Amniotic epithelial cell (primary cell): Measurements from ENCODE around the gene GPR37L1.
"Not testable (repeated sequence)": the region's sequence is repeated elsewhere in the genome, so short reads cannot be mapped to it uniquely, and the experiment has no call there.

Source experiments
- DNase-seq: peaks from one replicate; pipeline ENCODE4 v3.0.0-alpha.2; 2010; ENCODE audit warnings: low read depth

The GPR37L1 gene

DNA sequence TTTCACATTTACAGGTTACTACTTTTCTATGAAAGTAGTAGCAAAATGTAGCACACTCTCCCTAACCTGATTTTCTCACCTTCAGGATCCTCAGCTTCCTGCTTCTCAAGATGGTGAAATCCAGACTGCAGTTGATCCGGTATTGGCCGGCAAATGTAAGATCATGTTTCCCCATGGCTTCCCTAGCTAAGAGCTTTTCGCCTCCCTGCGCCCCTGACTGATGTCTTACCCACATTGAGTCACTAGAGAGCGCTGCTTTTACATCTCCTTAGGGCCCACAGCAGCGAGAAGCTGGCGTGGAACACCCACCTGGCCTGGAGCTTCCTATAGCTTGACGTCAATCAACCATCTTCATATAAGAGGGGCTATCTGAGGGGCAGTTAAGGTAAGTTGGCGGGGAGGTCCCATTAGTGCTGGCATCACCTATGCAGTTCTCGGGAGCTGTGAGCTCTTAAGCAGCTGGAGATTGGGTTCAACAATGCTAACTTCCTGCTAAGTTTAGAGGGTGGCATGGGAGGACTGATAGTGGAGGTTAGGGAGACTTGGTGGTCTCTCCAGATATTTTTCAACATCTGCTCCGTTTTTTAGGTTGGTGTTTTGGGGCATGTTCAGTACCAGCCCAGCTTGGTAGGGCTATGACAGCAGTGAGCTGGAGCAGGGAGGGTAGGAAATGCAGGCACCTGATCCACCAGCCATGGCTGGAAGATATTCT is 32.2 kb downstream of the GPR37L1 start:
- peak; percentile 86 for DNase-seq

DNA sequence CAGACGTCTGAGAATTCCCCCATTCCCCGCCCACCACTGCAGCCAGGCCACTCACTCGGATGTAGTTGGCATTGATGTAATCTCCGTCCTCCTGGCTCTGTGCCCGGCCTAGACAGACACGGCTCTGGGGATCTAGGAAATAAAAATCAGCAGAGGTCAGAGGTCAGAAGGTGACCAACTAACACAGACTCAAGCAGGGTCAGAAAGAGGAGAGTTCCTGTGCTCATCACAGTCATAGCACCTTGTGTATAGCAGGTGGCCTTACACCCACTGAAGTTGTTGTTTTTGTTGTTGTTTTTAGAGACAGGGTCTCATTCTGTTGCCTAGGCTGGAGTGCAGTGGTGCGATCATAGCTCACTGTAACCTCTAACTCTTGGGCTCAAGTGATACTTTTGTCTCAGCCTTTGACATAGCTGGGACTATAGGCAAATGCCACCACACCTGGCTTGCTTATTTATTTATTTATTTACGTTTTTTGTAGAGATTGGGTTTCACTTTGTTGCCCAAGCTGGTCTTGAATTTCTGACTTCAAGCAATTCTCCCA is 32.8 kb downstream of the GPR37L1 start:
- DNase-seq = peak; percentile 64

DNA sequence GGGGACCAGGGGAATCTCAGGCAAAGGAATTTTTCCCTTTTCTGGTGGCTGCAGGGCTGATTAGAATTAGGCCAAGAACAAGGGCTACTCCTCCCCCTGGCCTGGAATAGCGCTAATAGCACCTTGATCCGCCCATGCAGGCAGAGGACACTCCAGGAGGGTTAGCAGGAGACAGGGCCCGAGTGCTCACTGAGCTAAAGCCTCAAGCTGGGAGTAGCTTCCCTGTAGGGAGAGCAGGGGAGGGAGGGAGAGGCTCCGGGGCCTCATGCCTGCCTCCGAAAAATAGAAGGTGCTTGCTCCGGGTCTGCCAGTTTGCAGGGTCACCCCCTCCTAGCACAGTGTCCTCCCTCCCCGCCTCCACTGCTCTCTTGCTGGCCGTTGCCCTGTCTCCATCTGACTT is 33.9 kb downstream of the GPR37L1 start:
- DNase-seq = no peak

DNA sequence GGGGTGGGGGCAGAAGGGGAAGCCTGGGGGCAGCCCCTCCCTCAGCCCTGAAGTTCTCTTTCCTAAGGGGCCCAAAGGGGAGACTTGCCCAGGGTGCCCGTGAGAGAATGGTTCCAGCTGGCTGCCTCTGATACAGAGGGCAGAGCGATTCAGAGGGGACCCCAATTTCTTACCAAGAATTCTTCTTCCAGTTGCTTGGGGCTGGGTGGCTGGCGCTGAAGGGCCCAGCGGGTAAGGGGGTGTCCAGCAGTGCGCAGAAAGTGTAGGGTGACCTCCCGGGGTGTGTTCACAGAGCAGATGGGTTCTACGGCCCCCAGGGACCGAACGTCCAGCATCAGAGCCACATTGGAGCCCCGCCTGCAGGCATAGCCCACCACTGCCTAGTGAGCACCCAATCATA is 35.2 kb downstream of the GPR37L1 start:
- no peak for DNase-seq

DNA sequence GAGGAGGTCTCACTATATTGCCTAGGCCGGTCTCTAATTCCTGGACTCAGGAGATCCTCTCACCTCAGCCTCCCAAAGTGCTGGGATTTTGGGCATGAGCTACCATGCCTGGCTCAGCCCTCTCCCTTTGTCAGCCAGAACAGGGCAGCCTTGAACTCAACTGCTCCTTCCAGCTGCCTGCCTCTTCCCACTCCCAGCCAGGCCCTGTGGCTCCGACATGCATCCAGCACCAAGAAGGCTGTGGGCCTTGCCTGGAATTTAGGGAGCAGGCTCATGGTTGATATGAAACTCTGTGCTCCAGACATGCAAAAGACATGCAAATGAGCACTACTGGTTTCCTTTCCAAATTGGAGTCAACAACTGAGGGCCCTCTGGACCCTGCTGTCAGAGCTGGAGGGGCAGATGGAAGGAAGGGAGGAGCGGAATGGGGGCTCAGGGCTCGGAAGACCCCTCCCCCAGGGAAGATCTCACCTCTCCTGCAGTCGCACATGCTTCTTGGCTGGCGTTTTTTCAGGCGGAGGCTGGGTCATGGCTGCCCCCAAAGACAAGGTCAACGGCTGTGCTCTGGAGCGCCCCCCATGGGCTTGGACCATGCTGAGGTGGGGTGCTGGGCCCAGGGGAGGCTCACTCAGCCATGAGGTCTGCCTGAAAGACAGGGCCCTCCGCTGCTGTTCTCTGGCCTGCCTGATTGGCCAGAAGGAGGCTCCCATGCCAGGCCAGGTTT is 36.3 kb downstream of the GPR37L1 start:
- DNase-seq = no peak

DNA sequence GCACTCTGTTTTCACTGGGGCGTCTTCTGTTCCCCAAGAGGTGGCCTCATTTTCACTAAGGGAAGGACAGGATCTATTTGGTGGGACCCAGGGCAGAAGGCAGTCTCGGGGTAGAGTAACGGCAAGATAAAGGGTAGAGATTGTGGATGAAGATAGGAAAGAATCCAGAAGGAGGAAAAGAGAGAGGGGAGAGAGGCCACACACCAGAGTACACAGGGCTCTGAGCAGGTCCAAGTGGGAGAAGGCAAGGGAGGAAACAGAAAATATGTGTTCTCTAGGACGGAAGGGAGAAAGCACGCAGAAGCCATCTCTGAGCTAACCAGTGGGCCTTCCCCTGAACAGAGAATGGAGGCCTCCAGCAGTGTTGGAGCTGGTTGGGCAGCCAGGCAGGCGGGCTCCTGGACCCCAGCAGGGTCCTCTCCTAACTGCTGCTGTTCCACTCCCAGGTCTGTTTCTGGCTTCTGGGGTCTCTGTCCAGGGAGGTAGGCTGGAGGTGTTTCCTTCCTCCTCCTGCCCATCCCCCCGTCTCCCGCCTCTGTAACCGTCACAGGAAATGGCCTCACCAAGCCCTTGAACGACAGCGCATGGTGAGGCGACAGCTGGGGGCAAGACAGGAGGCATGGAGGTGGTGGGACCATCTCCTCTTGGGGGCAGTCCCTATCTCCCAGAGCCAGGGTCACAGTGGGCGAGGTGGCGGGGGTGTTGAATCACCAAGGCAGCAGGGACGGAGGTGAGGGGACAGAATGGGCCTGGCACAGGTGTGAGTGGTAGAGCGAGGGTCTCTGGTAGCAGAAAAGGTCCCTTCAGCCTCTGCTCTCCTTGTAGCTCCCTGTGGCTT is 37.0 kb downstream of the GPR37L1 start:
- no peak for DNase-seq

DNA sequence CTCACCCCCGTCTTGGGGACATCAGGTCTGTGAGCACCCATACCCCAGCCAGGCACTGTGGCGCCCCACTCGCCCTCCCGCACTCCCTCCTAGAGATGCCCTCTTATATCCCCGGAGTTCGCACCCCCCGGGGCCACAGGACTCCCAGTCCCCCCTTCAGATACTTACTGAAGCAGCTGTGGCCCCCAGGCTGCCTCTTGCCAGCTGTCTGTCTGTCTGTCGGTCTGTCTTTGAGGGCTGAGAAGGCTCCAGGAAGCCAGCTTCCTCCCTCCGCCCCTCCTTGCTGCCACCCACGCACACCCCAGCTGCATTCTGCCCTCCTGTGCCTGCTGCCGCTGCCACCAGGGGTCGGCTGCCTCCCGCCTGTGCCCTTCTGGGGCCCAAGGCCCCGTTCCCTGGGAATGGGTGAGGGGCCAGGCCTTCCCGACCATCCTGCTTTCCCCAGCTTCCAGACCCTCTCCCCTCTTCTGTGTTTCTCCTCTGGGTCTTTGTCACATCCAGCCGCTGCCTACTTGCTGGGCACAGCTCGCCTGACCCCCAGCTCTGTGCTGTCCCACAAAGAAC is 37.7 kb downstream of the GPR37L1 start, which contains the start of gene PTPN7:
TSS of gene PTPN7 (minus strand) at position 226 of the 564 bp plus-strand sequence. CDS start 1,200 bp downstream, outside the sequence.
- no peak for DNase-seq

DNA sequence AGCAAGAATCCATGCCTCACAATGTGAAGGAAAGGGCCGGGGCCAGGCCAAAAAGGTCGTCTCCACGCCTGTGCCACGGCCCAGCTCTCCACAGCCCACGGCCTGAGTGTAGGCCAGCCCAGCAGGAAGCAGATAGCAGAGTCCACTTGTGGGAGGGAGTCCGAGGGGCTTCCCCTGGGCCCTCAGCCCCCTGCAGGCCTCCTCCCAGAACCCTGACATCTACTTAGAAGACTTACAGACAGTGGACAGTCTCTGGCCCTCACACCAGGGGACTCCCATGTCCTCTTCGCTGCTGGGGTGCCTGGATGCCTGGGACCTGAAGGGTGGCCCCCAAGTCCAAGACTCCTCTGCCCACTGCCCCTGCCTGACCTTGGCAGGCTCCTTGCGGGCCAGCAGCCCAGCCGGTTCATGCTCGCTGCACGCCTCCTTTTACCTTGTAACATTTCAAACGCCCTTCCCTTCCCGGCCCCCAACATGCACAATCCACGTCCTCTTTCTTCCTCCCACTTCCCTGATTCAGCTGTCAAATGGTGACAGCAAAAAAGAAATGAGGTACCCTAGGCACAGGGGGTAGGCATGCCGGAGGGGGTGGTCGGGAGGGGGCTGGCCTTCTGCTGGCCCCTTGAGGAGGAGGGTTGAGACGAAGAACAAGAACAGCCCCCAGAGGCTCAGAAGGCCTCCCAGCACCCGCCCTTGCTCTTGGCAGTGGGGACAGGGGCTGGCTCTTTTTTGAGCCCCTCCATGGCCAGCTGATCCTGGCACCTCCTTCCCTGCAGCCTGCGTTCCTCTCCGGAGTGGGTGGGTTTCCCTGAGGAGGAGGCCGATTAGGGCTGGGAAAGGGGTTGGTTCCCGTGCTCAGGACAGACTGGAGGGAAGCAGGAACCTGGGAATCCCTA is 38.7 kb downstream of the GPR37L1 start:
- DNase-seq = no peak

DNA sequence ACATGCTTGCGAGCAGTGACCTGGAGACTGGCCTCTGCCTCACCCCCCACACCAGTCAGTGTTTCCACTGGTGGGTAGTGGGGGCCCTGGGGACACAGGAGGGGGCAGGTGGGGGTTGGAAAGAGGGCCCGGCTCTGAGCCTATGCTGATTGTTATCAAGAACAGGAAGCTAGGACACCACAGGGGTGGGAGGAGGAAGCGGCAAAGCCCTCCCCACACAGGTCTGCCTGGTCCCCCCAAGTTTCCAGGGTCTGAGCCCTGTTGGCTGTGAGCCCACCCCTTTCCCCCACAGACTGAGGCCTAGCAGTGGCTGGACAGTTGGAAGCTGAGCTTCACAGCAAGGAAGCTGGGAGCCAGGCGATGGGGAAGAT is 39.3 kb downstream of the GPR37L1 start:
- DNase-seq = no peak

DNA sequence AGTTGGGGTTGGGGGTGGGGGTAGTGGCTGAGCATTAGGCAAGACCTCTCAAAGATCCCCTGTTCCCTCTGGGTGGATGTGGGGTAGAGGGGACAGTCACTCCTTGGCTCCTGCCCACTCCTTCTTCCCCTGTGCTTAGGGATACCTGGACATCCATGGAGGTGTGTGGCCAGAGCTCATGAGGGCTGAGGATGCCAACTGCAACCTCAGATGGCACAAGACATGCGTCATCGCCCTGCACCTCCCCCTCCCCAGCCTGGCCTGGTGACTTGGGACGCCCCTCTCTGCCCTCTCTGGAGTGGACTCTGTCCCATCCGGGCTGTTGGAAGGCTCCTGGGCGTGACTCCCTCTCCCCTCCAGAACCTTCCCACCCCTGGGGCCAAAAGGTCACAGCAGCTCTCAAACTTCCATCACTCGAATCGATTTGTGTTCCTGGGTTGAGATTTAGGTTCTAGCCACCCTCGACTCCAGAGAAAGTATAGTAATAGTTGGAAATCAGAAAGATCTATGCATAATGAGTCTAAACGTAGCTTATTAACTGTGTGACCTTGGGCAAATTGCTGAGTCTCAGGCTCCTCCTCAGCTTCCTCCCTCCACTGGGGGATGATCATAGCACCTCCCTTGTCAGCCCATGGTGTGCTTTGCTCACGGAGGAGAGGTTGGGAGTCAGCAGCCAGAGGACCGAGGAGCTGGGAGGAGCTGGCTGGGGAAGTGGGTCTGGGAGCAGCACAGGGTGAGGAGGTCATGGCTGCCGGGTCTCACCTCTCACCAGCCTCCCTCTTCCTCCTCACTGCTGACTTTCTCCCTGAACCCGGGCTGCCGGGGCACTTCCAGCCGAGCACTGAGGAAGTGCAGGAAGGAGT is 39.9 kb downstream of the GPR37L1 start:
- peak; percentile 27 for DNase-seq

DNA sequence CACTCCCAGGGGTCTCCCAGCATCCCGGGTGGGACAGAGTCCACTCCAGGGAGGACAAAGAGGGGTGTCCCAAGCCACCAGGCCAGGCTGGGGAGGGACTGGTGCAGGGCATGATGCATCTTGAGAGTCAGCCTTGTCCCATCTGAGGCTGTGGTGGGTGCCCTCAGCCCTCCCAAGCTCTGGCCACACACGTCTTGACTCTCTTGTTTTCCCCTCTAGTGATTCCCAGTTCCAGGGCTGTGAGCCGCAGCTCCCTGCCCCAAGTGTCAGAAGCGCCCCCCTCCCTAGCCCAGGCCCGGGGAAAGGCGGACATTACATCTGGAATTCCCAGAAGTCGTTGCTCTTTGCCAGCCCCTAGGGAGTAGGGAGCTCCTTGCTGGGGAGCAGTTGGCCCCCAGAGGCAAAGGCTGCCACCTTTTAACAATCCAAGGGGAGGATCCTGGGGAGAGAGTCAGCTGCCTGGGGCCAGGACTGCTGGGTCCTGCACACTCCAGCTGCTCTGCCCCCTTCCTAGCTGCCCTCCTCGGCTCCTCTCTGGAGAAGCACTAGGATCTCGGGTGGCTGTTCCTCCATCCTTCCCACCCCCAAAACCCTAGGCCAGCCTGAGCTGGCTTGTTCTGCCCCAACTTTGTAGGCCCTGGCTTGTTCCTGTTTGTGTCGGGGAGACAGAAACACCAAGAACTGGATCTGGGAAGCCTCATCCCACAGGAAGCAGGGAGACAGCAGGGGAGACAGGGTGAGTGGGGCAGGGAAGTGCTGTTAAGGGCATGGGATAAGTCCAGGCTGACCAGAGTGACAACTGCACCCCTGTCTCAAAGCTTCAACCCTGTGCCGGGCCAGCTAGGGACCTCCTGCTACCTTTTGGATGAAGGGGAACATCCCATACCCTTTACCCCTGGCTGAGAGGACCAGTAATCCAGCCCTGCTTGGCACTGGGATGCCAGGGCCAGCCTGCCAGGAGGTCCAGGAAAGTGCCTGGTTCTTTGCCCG is 40.9 kb downstream of the GPR37L1 start:
- no peak for DNase-seq

DNA sequence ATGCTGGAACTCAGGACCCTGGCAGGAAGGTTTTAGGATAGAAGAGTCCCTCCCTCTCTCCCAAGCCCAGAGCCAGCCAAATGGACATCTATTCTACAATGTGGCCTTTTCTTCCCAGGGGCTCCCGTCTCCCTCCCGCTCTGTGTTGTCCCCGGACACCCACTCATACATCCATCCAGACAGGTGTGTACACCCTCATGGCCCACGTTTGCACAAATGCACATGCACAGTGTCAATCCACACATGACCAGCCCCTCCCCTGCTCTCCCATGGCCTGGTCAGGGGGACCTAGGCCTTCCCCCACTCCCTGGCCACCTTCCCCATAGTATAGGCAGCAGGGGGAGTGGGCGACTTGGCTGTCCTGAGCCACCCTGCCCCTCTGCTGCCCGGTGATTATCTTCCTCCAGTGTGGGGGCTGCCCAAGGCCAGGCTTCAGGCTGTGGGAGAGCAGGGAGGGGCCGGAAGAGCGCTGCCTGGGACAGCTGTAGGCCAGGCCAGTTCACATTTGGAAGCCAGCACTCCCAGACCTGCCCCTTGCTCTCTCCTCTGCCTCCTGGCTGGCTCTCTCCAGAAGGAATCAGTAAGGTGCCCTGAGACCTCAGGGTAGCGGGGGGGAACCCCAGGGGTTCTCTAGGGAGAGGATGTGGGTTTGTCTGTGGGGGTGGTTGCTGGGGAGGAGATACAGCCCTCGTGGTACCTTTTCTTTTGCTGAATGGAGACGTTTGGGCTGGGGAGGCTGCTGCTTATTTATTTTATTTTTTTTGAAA is 41.7 kb downstream of the GPR37L1 start:
- no peak for DNase-seq

DNA sequence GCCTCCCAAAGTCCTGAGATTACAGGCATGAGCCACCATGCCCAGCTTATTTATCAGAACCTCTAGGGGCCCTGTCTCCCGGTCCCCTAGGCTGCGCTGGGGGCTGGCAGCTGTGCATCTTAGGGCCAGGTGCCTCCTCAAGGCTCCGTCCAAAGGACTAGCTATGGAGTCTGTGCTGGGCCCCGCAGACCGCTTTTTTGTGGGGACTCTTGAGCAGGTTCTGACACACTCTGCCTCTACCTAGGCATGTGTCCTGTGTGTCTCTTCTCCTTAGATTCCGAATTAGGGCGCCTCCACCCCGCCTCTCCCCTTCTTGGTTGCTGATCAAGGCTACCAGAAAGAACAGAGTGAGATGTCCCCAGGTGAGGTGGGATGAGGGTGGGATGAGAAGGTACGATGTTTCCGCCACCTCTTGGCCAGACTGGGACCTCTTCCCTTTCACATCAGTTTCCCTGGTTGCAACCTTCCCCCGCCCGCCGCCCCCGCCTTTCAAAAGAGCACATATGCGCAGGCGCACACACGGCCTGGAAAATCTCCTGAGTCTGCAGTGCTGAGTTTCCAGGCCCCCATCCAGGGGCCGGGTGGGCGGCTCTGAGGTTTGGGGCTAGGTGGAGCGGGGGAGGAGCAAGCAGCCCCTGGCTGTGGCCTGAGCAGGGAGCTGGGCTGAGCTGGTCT is 42.7 kb downstream of the GPR37L1 start:
- DNase-seq = peak; percentile 32

DNA sequence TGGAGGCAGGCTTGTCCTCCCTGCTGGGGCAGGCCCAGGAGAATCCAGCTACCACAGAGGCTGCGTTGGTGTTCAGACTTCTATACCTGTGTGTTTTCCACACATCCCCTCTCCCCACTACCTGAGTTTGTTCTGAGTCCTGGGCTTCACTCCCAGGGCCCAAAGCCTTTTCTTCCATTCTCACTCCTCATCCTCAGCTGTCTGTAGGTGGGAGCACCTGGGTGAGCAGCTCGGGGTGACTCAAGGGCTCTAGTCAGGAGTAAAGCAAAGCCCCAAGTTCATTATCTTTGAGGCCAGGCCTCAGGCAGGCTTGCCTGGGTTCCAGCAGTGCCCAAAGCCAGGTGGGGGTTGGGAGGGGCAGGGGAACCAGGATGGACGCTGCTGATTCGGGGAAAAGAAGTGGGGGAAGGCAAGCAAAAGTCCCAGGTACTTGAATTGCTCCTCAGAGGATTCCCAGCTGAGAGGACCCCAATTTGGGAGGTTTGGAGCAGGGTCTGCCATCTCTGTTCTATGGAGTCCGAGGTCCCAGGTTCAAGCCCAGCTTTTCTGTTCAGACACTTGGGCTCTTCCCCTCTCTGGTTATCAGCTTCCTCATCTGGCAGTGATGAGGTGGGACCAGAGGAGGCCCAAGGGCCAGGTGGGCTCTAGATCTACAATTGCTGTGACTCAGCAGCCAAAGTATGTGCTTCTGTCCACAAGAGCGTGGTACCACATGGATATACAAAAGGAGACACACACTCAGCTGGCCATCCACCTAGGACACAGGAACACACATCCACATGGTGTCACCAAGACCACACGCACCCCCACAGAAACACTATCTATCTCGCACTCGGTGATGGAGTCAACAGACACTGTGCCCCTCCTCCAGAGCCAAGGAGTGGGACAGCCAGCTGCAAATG is 43.5 kb downstream of the GPR37L1 start:
- no peak for DNase-seq

DNA sequence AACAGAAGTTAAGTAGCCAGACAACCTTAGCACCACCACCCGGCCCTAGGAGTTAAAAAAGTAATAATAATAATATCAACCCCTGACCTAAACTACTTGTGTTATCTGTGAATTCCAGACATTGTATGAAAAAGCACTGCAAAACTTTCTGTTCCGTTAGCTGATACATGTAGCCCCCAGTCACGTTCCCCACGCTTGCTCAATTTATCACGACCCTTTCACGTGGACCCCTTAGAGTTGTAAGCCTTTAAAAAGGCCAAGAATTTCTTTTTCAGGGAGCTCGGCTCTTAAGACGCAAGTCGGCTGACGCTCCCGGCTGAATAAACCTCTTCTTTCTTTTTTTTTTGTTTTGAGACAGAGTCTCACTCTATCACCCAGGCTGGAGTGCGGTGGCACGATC is 44.3 kb downstream of the GPR37L1 start:
- DNase-seq = not testable (repeated sequence)

DNA sequence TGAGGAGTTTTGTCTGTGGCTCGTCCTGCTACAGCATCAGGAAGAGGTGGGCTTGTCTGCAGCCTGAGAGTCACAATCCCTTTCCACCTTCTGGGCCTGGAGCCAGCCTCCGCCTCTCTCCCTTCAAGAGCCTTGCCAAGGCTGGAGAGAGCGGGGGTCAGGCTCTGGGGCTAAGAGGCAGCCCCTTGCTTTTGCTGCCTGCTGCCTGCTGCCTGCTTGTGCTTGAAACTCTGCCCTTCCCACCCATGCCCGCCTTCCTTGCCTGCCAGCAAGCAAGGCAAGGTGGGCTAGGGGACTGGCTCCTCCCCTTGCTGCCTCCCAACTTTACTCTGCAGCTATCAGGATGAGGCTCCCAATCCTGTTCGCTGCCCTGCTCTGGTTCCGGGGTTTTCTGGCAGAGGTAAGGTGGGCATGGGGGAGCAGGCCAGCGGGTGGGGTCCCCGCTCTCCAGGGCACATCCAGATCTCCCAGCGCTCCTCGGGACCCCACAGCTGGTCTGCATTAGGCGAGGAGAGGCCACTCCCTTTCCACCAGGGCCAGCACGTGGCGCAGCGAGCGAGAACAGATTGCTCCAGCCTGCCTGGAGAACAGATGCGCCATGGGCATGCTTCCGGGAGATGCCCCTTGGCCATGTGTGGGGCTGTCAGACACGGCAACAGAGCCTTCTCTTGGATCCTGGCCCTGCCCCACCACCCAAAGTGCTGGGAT is 45.1 kb downstream of the GPR37L1 start:
- peak; percentile 27 for DNase-seq
